ENCODE data around the gene MAD2L1BP.

Gene MAD2L1BP

DNA sequence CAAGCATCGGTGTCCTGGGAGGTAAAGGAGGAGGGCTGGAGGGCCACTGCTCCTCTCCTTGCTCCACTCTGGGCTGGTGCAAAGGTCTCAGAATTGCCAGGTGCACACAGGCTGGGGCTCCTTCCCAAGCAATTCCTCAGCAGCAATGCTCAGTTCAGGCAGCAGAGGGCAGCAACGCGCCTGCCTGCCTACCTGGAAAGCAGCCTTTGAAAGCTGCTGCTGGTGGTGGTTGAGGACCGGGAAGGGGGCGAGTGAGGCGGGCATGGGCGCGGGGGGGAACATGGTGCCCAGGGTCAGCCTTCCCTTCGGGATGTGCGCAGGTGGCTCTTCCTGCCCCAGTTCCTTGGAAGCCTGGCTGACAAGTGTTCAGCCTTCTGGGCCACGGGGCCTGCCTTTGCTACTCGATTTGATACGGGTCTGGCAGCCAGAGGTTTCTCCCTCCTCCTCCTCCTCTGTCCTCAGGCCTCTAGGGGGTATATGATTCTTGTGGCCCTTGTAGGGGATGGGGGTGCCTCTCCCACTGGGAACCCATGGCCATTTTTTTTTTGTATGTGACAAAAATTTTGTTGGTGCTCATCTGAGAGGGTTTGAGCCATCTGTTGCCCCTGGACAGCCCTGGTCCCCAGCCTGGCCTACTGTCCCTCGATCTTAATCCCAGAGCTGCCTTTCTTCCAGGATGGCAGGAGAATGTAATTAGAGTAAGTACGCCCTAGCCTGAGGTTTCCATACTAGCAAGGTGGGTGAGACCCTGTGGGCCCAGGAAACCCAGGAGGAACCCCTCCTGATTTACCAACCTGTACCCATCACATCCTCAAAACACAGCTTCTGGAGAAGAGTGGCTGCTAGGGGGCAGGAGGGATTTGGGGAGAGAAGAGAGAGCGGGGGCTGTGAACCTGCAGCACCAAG is 31.9 kb downstream of the MAD2L1BP start:
- no peak for DNase-seq (ENCODE audit: low read depth, low spot score)

DNA sequence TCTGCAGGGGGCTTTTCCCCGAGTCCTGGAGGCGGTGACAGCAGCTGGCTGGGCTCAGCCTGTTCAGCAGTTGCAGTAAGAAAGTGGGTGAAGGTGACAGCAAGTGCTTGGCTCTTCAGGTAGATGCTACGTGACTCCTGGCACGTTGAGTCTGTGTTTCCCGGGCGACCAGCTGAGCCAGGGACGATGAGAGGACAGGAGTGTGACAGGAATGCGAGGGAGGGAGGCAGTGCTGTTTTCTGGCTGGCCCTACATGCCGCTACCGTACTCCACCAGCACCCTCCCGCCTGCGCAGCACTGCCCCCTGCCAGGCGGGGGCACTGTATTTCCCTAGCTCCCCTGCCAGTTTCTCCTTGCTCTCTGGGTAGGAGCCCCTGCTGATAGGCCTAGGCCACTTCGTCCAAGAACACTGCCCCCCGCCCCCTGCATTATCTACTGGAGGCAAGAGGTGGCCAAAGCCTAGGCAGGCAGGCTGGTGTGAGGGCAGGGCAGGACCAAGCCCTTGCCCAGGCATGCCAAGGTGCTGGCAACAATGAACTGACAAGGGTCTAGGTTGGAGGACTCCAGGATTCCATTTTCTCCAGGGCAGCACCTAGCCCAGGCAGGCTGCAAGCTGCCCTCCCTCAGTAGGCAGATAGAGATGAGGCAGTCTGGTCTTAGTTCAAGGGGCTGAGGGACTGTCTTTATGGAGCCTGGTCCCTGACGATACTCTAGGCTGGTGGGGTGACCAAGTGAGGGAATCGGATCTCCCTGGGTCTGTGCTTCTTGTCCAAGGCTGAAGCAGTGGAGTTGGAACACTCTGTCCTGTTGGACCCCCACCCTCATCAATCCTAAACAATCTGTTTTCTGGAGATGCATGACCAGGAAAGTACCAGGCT is 32.8 kb downstream of the MAD2L1BP start:
- DNase-seq (ENCODE audit: low read depth, low spot score), result no peak

DNA sequence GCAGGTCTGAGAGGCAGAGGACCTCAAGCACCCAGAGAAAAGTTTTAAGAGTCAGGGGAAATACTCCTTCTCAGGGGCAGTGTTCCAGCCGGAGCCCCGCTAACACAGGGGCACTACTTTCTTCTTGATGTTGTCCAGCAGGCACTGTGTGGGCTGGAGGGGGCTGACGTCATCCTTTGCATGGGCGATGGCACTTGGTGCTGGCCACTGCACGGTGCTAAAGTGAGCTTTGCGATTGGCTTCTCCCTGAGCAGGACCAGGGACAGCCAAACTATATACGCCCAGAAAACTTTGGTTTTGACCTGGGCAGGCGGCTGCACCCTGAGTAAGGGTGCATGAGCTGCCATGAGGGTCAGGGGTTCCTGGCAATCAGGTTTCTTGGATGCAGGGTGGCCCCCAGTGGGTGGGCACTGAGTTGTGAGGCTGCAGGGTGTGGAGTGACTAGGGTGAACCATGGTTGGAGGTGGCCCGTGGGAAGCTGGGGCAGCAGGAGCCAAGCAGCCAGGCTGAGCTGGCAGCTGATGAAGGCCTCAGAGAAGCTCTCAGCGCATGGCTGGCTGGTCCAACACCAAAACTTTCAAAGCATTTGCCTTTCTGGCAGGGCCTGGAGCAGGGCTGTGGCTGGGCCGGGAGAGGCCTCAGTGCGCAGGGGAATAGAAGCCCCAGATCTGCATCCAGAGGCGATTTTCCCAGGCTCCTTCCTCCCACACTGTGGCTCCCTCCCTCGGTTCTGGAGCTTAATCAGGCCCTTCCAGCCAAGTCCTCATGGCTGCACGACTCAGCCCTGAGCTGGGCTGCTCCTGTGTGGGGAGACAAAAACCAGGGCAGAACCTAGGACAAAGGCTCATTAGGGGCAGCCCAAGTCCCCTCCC is 33.6 kb downstream of the MAD2L1BP start:
- DNase-seq (ENCODE audit: low read depth, low spot score), result no peak

DNA sequence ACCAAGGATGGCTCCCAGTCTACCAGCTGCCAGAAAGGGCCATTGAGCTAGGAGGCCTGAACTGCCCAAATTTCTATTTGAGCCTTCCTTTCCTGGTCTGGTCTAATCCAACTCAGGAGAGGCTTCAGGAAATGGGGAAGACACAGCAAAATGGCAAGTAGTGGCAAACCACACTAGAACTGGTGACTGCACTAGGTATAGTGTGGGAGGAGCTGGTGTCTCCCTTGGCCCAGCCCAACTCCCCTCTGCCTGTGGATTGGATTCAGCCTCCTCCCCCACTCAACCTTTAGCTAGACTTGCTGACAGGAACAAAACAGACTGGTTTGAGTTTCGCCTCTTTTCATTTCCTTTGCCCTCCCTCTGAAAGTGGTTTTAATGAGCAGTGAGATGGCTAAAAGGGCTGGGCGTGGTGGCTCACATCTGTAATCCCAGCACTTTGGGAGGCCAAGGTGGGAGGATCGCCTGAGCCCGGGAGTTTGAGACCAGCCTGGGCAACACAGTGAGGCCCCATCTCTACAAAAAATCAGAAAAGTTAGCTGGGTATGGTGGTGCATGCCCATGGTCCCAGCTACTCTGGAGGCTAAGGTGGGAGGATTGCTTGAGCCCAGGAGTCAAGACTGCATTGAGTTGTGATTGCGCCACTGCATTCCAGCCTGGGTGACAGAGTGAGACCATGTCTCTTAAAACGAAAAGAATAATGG is 34.4 kb downstream of the MAD2L1BP start:
- DNase-seq (ENCODE audit: low read depth, low spot score), result no peak

DNA sequence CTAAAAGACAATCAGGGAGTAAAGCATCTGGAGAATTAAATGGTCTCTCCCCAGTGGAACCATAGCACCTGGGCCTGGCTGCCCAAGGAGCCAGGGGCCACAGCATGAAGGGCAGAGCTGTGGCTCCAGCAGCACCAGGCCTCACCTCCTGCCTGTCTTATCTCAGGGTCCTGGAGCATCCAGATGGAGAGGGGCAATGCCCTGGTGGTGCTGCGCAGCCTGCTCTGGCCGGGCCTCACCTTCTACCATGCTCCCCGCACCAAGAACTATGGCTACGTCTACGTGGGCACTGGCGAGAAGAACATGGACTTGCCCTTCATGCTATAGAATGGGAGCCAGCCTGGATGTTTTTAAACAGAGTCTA is 35.0 kb downstream of the MAD2L1BP start:
- no peak for DNase-seq (ENCODE audit: low read depth, low spot score)

DNA sequence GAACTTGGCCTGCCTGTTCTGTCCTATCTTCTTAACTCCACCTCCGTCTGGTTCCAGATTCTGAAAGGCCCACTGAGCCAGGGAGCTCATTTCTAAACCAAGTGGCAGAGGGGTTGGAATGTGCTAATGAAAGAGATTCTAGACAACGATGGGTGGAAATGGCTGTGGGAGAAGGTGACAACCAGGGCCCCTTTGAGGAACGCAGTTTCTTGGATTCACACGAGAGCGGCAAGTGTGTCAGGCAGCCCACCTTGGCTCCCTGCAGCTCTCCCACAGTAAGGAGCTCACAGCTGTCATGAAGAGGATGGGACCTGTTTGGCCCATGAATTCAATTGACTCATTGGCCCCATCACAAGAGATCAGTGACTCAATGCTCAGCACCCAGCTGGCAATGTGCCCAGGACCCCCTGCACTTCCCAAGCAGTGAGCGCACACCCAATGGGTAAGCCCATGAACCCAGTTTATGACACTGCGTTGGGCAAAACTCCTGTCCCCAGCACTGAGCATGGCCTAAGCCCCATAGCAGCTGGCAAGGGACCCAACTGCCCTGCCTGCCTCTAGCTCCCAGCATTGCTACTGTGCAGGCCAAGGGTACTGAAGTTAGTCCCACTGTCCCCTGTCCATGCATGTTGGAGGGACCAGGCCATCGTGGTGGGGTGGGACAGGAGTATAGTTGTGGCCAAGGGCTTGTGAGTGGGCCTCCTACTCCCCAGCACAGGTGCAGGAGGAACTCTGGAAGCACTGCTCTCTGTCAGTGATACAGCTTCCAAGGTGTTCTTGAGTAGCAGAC is 35.6 kb downstream of the MAD2L1BP start:
- DNase-seq (ENCODE audit: low read depth, low spot score), result no peak

DNA sequence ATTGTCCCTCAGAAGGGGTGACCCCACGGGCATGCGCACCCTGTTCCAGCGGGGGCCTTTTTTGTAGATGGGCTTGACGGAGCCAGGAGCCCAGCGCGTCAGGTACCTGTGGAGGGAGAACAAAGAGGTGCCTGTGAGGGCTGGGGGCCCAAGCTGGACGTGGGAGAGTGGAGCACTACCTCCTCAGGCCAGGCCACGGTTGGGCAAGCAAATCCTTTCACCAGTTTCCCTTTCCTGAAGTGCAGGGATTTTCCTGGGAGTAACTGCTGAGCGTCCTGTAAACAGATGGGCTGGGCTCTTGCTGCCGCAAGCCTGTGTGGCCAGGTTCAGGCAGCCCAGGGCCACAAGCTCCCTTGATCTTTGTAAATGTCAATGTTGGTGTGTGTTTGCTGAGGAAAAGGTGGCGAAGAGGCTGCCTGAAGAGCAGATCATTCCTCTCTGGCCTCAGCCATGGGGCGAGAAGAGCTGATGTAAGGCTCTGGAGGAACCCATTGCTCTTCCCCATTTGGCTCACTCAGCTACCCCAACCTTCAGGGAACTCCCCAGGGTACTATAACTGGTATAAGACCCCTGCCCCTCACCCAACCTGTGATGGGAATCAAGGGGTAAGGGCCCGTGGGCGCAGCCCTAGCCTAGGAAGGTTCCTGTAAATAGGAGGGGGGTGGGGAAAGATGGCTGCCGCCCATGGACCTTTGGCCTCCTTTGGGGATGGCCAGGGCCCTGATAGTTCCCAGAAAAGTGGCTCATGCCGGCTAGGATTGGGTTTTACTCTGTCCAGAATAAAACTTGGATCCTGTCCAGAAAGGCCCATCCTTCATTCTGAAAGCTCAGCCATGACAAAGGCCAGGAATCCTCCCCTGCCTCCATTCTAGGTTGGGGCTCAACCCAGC is 36.4 kb downstream of the MAD2L1BP start:
- DNase-seq (ENCODE audit: low read depth, low spot score), result no peak

DNA sequence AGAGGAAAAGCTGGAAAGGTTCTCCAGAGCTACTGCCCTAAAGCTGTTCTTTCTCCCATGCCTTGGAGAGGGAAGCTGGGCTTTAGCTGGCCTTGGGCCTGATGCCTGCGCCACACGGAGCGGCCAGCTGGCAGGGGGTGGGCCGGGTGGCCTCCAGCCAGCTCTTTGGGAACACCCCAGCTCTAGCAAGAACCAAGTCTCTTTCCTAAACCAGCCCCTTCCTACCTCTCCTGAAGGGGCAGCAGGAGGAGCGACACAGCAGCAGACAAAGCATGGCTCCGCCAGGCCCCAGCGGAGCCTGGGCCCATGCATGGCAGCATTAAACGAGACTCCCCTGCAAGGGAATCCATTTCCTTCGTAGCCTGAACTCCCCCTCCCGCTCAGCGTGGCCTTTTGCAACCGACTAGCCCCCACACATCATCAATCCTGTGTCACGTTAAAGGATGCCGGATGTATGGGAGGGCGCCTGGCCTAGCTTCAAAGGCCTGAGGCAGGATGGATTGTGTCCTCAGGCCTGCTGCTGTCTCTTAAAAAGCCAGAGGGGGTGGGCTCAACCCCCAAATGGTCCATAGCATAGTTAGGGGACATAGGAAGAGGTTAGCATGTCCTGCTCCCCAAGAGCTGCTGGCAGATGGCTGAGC is 37.9 kb downstream of the MAD2L1BP start:
- no peak for DNase-seq (ENCODE audit: low read depth, low spot score)

DNA sequence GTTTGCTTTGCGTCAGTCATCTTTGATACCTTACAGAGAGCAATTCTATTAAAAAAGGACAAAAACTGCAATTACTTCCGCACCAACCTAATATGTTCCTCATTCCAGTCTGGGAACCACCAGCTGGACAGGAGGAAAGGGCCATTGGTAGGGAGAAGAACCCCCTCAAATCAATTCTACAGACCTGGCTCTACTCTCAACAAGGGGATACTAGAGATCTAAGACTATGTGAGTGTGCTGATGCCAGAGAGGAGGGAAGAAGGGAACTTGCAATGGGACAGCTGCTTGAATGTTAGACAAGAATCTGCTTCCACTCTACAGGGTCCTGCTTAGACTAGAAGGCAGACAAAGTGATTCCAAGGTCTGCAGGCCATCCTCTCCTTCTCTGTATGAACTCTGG is 38.7 kb downstream of the MAD2L1BP start:
- DNase-seq (ENCODE audit: low read depth, low spot score), result no peak

DNA sequence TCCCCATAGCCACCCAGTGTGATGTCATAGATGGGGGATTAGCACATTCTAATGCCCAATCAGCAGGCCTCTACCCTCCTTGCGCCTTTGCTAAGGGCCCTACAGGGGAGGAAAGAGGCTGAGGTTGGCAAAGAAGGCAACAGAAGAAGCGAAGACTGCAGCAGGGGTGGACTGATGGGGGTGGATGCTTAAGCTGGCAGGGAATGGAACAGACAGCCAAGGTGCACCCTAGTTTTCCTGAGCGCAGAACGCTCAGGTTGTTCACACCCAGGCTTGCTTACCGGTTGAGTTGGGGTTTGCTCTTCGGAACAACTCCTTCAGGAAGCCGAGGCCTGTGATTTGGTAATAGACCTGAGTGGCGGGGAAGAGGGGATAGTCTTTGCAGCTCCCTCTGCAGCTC is 39.3 kb downstream of the MAD2L1BP start:
- no peak for DNase-seq (ENCODE audit: low read depth, low spot score)

DNA sequence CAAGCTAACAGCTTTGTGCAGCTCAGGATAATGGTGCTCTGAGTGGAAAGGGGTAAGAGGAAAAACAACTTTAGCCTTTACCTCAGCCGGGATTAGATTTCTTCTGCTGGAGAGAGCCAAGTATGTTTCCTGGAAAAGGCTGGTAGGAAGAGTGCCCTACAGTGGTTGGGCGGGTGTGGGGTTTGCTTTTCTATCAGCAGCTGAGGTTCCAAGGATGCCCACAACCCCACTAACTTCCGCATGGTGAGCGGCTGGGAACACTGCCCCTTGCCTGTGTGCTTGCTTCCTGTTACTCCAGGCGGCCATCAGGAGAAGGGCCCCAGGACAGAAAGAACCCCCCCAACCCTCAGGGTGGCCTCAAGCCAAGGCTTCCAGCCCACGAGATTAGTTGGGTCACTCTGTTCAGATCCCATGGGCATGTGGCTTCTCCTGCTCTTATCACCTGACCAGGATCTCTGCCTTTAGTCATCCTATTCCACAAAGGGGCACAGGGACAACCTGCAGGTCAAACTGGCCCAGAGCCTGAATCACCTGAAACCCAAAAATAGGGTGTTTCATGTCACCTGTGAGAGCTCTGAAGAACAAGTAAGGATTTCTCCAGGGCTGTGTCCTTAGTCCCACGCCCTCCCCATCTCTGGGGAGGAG is 41.4 kb downstream of the MAD2L1BP start:
- DNase-seq (ENCODE audit: low read depth, low spot score), result no peak

DNA sequence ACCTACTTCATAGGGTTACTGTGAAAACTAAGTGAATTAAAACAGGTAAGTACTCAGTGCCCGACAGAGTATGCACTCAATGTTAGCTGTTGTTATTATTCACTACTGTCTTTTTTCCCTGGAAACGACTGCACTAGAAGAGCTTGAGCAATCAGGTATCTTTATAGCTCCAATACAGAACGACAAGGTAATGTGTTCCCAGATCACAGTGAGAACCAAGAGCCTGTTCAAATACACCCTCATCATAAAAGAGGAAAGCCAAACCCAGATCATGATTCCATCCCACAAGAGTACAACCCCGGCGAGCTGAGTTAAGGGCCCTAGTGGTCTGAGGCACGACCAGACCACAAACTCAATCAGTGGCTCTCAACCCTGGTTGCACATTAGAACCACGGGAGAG is 42.1 kb downstream of the MAD2L1BP start:
- DNase-seq (ENCODE audit: low read depth, low spot score), result no peak

DNA sequence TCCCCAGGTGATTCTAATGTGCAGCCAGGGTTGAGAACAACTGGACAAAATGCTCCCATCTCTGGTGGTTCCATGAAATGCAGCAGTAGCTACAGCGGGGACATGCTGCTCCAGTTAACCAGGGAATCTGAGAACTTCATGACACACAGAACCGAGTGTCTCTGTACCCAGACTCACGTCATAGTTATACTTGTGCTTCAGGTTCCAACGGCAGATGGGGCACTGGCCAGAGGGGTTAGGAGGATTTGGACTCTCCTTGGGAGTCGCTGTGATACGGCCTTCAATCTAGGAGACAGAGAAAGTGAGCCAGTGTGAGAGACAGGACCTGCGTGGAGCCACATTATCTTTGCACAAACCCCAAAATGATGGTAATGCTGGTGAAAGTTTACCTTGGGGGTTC is 42.7 kb downstream of the MAD2L1BP start:
- no peak for DNase-seq (ENCODE audit: low read depth, low spot score)

DNA sequence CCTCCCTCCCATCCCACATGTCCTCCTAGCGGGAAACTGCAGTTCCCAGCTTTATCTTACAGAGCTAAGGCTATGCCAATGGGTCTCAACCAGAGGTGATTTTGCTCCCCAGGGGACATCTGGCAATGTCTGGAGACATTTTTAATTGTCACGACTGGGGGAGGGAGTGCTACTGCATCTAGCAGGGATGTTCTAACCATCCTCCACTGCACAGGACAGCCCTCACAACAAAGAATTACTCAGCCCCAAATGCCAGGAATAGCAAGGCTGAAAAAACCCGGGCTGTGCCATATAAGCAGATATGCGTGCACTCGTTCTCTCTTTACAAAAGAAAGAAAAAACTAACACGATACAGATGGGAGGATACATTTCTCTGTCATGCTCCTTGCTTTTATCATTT is 43.4 kb downstream of the MAD2L1BP start:
- DNase-seq (ENCODE audit: low read depth, low spot score), result no peak

DNA sequence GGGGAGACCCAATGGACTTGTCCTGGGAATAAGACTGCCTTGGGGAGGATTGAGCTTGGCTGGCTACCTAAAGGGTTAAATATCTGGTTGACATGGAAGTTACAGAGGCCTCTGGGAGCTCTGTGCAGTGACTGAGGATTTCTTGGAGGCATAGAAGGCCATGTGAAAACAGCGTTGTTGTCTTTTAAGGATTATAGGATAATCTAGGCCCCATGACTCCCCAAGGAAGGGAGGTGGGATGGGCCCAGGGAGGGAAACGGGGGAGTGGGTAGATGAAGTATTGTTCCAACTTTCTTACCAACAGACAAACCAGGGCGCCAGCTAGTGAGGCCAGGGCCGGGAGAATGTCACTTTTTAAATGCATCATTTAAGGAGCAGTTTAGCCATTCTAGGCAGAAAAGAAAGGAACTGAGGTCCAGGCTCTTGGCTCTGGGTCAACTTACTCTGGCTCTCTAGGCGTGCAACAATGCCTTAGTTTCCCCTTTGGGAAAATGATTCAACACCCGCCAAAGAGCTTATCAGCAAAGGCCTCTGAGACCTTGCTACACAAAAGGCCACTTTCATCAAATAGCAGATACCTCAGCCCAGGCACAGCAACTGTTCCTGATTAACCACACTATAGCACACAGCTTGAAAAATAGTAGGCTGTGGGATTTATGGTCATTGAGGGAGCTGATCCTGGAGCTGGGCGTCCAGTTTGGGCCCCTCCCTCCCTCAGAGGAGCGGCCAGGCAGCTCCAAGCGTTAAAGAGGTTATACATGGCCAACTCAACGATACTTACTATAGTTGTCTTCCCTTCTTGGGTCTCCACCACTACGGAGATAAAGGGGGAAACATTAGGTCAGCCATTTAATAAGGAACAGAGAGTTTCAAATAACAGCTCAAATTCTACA is 44.9 kb downstream of the MAD2L1BP start:
- no peak for DNase-seq (ENCODE audit: low read depth, low spot score)

DNA sequence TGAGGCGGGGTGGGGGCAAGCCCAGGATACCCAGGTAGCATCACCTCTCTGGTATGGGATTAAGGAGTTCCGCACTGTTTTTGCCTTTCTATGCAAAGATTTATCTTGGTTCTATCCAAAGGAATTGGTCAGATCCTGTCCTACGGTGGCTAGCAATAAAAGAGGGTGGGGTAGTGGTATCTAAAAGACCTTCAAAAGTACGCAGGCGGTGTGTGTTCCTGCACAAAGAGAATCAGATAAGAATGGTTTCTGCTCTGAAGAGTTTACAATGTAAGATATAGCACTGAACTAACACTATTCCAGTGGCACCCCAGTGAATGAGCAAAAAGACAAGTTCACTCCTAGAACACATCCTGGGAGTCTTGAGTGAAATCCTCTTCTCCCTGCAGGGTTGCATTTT is 45.7 kb downstream of the MAD2L1BP start:
- no peak for DNase-seq (ENCODE audit: low read depth, low spot score)

DNA sequence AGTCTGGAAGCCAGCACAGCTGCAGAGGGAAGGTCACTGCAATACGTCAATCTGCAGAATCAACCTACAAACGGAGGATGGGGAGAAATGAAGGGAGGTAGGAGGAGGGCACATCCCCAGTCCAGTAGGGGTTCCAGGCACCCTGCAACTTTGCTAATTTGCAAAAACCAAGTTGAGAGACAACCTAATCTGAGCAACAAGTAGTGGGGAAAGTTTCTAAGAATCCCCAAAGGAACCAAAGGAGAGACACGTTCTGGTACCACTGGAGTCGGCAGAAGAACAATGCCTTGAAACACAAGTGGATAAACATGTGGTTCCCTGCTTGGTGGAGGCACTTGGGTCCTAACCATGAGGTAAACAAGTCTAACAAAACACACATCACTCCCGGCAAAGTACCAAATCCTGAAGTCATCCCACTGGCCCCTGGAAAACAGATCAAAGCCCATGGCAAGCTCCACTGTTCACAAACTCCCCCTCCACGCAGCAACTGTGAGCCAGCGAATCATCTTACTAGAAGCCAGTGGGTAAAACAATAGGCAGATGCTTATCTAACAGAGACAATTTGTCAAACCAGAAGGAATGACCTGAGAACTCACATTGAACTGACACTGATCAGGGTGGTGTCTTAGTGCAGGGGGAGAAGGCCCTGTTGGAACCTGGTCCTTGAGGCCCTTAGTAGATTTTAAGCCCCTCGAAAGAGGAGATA is 47.2 kb downstream of the MAD2L1BP start:
- no peak for DNase-seq (ENCODE audit: low read depth, low spot score)

Data from iPS DF 19.7 (cell line).